ENCODE results near the gene SLC2A4RG.
A peak's percentile ranks its signal among the peaks of the same experiment; 100 is the strongest.

The SLC2A4RG gene

DNA sequence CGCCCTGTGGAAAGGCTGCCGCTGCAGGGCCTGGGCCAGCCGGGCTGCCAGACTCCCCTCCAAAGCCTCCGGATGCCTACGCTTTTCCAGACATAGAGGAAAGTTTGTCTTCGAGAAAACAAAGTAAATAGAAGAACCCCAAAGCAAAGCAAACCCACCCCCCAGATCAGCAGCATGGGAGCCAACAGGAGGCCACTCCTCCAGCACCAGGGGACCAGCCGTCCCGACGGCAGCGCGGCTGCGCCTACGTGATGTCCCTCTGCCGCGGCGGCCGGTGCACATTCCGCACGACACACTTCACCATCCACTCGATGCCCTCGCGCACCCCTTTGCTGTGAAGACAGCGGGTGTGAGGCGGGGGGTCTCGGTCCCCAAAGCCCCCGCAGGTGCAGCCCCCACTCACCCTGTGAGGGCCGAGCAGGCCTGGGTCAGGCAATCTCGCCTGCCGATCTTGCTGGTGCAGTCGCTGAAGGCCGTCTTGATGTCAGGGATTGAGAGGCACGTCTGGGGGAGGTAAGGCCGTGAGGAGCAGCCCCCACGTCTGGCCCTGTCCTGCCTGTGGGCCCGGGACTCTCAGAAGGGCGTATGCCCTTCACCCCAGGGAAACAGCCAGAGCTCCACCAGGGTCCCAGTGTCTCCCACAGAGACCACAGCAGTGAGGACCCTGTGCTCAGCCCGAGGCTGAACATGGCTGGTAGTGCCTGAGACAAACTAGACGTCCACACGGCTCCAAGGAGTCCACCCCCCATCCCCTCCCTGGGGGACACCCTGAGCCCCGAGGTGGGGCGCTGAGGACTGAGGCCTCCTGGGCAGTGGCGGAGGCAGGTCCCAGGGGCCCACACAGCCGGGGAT, 39.2 kb upstream of the SLC2A4RG start:
- no peak for DNase-seq

DNA sequence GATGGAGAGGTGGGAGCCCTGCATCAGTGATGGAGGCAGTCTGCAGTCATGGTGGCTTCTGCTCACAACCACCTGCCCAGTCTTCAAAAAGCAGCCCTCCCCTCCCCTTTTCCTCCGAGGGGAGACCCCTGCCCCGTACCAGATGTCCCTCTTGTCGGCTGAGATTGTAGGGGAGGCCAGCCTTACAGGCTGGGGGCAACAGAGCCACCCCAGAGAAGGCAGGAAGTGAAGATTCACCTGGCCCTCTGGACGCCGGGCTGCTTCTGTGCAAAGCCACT, 38.6 kb upstream of the SLC2A4RG start:
- no peak for DNase-seq

DNA sequence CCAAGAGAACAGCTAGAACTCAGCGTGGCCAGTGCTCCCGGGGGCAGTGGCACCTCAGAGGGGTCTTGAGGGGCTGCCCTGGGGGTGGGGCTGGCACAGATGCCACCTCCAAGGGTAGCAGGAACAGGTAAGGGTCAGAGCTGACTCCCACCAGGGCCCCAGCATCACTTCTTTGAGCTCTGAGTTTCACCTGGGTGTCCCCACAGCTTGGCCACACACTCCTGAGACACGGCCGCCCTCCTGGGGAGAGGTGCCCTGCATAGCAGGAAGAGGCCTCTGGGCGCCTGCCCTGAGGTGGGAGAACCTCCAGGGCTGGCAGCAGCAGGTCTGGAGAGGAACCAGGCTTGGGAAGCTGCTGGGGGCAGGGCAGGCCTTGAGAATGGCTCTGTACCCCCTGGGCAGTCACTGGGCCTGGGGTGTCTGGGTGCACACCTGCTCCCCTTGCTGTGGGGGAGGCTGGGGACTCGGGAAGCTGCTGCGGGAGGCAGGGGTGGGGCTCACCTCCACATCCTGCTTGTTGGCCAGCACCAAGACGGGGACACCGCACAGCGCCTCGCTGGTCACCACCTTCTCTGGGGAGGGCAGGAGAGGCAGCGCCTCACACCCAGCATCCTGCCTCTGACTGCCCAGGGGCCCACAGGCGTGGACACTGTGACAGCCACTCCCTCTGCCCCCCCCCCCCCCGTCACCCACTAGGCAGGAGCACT, 38.1 kb upstream of the SLC2A4RG start:
- no peak for DNase-seq

DNA sequence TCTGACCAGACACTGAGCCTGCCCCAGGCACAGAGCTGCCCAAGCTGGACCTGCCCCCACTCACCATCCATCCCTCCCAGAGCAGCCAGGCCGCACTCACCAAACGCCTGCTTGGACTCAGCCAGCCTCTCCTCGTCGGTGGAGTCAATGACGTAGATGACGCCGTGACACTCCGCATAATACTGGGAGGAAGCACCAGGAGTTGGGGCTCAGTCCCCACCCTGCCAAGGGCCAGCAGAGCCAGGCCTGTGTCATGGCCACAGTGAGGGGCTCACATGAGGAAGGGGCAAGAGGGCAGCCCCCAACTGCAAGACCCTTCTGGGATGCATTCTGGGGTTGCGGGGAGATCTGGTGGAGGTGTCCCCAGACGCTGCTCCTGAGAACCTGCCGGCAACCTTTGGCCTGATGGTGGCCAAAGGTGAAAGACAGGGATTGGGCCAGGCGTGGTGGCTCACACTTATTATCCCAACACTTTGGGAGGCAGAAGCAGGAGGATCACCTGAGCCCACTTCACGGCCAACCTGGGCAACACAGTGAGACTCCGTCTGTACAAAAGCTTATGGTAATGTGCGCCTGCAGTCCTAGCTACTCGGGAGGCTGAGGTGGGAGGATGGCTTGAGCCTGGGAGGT, 37.4 kb upstream of the SLC2A4RG start:
- DNase-seq: no peak

GRCh38 chr20:63702751-63703470, 36.7 kb upstream of the SLC2A4RG start:
- DNase-seq: no peak

DNA sequence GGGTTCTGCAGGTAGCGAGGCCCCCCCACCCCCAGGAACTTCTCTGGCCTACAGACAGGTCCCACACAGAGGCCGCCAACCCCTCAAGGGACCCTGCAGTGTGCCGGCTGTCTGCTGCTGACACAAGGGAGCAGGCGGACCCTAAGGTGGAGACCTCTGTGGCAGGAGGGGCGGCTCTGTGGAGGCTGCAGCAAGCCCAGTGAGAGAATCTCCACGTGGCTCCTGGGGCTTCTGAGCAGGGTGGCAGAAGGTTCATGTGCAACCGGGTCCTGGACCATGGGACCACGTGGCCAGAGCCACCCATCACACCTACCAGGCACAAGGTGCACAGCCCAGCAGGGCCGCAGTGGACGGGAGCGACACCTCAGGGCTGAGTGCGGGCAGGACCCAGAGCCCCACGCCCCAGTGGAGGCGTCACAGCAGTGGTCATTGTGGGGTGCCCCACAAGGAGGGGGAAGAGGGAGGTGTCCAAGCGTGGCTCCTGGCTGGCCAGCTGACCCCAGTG, 36.1 kb upstream of the SLC2A4RG start:
- DNase-seq: no peak

- DNase-seq: no peak
Observed at GRCh38 chr20:63703976-63704748, 35.4 kb upstream of the SLC2A4RG start.

GRCh38 chr20:63704749-63705117, 34.8 kb upstream of the SLC2A4RG start:
- DNase-seq: no peak

- no peak for DNase-seq
Observed at GRCh38 chr20:63705232-63706026, 34.1 kb upstream of the SLC2A4RG start.

GRCh38 chr20:63706027-63706695, 33.4 kb upstream of the SLC2A4RG start:
- DNase-seq: no peak

DNA sequence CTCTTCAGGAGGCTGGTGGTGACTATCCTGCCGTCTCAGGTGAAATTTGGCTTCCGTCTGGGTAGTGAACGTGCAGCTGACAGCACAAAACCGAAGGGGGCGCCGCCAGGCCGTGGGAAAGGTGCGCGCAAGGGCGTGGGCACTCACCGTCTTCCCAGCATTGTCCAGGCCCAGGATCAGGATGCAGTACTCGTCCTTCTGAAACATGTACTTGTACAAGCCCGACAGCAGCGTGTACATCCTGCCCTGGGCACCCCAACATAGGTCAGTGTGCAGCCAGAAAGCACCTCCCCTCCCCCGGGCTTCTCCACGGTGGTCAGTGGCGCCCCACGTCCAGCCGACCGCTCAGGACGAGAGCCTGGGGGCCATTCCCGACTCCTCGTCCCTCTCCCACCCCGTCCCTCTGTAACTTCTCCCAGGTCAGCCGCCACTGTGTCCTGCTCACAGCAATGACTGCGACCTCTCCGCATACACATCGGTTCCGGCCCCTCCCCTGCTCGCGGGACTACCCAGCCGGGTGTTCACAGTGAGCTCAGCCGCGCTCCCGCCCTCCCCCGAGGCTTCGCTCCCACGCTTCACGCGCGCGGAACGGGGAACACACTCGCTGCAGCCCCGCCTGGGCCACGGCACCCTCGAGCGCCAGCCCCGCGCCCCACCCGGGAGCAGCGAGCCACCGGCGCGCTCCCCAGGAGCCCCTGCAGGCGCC, 32.6 kb upstream of the SLC2A4RG start:
- peak; percentile 62 for DNase-seq

- peak; percentile 87 for DNase-seq
Observed at GRCh38 chr20:63707558-63708300, 31.8 kb upstream of the SLC2A4RG start, which contains the start of the genes ARFRP1 and ZGPAT. TSS of gene ARFRP1 (minus strand) at chr20:63707976. CDS start at chr20:63707091, 885 bp downstream. TSS of gene ZGPAT (plus strand) at chr20:63708039. CDS start at chr20:63708581, 542 bp downstream.

- DNase-seq: no peak
Observed at GRCh38 chr20:63708301-63709148, 31.1 kb upstream of the SLC2A4RG start.

GRCh38 chr20:63709149-63709527, 30.4 kb upstream of the SLC2A4RG start:
- no peak for DNase-seq

DNA sequence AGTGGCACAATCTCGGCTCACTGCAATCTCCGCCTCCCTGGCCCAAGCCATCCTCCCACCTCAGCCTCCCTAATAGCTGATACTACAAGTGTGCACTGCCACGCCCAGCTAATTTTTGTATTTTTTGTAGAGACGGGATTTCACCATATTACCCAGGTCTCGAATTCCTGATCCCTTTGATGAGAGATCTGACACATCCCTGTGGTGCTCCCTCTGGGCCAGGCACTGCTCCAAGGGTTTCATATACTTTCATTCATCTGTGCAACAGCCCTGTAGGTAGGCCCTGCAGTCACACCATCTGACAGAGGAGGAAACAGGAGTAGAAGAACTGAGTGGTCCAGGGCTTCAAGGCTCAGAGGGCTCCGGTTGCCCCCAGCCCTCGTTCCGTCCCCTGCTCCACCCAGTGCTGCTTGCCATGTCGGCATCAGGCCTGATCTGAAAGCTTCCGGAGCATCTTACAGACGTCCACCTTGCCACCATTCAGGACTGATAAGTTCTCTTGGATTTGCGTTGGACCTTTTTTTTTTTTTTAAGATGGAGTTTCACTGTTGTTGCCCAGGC, 28.4 kb upstream of the SLC2A4RG start:
- DNase-seq: no peak

DNA sequence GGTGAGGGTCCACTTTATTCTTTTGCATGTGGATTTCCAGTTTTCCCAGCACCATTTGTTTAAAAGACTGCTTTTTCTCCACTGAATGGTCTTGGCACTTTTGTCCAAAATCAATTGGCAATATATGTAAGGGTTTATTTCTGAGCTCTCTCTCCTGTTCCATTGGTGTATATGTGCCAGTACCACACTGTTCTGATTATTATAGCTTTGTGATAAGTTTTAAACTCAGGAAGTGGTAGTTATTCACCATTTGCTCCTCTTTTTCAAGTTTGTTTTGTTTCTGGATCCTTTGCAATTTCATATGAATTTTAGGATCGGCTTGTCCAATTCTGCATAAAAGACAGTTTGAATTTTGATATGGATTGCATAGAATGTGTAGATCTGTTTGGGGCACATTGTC, 27.4 kb upstream of the SLC2A4RG start:
- no peak for DNase-seq

DNA sequence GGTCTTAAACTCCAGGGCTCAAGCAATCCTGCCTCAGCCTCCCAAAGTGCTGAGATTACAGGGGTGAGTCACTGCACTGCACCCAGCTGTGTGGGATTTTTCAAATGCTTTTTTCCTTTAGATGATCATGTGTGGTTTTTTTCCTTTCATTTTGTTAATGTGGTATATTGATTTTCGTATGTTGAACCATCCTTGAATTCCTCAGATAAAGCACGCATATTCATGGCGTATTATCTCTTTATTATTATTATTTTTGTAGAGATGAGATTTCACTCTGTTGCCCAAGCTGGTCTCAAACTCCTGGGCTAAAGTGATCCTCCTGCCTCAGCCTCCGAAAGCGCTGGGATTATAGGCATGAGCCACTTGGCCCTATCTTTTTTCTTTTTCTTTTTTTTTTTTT, 24.7 kb upstream of the SLC2A4RG start:
- no peak for DNase-seq

GRCh38 chr20:63718996-63719395, 20.6 kb upstream of the SLC2A4RG start:
- no peak for DNase-seq

Data from CD4-positive, alpha-beta T cell treated with Interleukin-4 for 4 hours (primary cell).